BLaER1 (cell line): Measurements from ENCODE around the gene EGR4.
"Not testable (repeated sequence)": the region's sequence is repeated elsewhere in the genome, so short reads cannot be mapped to it uniquely, and the experiment has no call there.

Experiments
- H3K27ac ChIP-seq: shearing (Covaris generic); formaldehyde crosslinking; 2 replicates; pipeline ENCODE4 v1.8.1; 2022
- H3K27me3 ChIP-seq: shearing (Covaris generic); formaldehyde crosslinking; 2 replicates; pipeline ENCODE4 v1.8.1; 2022
- H3K36me3 ChIP-seq: shearing (Covaris generic); formaldehyde crosslinking; 2 replicates; pipeline ENCODE4 v1.8.1; 2022
- H3K4me1 ChIP-seq: shearing (Covaris generic); formaldehyde crosslinking; 2 replicates; pipeline ENCODE4 v1.8.1; 2022
- H3K4me2 ChIP-seq: shearing (Covaris generic); formaldehyde crosslinking; 2 replicates; pipeline ENCODE4 v1.8.1; 2022
- H3K4me3 ChIP-seq: shearing (Covaris generic); formaldehyde crosslinking; 2 replicates; pipeline ENCODE4 v1.8.1; 2022
- H3K9ac ChIP-seq: shearing (Covaris generic); formaldehyde crosslinking; 2 replicates; pipeline ENCODE4 v1.8.1; 2022
- H3K9me3 ChIP-seq: shearing (Covaris generic); formaldehyde crosslinking; 2 replicates; pipeline ENCODE4 v1.8.1; 2022
- H4K20me1 ChIP-seq: shearing (Covaris generic); formaldehyde crosslinking; 2 replicates; pipeline ENCODE4 v1.8.1; 2022
- Cebpa-rat ChIP-seq: shearing (Covaris generic); IDR thresholded peaks from 2 replicates; pipeline ENCODE4 v1.8.1; 2022

The EGR4 gene

DNA sequence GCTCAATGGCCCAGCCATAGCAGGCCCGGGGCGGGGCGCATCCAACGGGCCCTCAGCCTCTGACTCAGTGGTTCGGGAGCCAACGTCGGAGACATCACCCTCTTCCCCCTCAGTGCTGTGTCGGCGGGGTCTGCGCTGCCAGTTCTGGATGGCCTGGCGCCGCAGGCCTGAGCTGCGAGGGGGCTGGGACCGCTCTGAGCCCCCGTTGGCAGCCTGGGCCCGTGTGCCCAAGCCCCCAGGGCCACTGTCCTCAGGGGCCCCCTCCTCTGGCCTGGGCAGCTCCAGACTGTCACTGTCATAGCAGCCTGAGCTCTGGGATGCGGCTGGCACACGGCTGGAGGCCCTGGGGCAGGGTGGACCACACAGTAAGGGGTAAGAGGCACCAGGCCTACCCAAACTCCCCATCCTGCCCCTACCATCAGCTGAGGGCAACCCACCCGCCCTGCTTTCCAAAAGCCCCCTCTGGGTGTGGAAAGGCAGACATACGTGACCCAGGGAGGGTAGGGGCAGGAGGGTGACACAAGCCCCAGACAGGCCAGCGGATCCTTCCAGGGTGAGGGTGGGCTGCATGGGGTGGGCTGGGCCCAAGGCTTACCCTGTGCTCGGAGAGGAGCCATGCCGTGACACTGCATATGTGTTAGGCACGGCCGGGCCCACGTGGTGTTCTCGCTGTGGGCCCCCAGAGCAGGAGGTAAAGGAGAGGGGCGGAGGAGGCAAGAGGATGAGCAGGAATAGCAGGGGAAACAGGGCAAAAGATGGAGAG, 27.9 kb downstream of the EGR4 start:
- Histone ChIP-seq H3K27ac (no peak overlapping the region), H3K9ac (no peak overlapping the region), H3K36me3 (peaks cover 100% of the 10 kb centered on the region), H3K4me2 (no peak overlapping the region), H3K27me3 (no peaks in the 10 kb centered on the region), H4K20me1 (peaks cover 89% of the 10 kb centered on the region), H3K4me1 (0 out of 2 replicates have a peak, but pooled peaks cover 2% of the 10 kb centered on the region), H3K4me3 (no peak overlapping the region), H3K9me3 (no peaks in the 10 kb centered on the region)
- no peak for TF ChIP-seq Cebpa-rat

DNA sequence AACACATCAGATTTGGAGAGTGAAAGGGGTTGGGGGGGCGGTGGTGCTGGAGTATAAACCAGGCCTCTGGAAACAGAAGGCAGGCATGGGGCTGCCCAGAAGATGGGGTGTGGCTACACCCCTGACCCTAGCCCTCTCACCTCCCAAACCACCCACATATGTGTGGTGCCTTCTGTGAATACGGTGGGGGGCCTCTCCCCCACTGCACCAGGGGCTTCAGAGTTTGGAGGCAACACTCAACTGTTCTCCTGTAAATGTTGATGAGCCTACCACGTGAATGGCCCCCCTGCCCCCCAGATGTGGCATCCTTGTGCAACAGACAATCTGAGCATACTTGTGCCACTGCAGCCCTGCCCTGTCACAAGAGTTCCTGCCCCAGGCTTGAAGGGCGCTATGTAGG, 28.6 kb downstream of the EGR4 start:
- Histone ChIP-seq H3K4me1 (0 out of 2 replicates have a peak, but pooled peaks cover 4% of the 10 kb centered on the region), H3K4me3 (no peak overlapping the region), H3K9ac (no peak overlapping the region), H3K27ac (no peak overlapping the region), H3K36me3 (peaks cover 100% of the 10 kb centered on the region), H3K4me2 (no peak overlapping the region), H4K20me1 (peaks cover 89% of the 10 kb centered on the region), H3K9me3 (no peaks in the 10 kb centered on the region), H3K27me3 (no peaks in the 10 kb centered on the region)
- no peak for TF ChIP-seq Cebpa-rat

DNA sequence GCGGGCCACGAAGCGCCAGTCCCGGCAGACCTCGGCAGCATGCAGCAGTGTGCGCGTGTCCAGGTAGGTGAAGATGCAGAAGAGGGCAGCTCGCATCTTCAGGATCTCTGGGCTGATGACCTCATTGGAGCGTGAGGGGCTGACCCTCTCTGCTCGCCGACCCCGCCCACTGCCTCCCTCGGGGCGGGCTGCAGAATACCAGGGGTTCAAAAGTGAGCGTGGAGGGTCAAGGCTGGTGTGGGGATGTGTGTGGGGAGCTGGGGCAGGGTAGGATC, 29.1 kb downstream of the EGR4 start:
- peaks cover 100% of the 10 kb centered on the region for H3K36me3 ChIP-seq
- H3K27ac ChIP-seq = no peak overlapping the region
- H3K4me3 ChIP-seq = no peak overlapping the region
- no peaks in the 10 kb centered on the region for H3K9me3 ChIP-seq
- H3K27me3 ChIP-seq = no peaks in the 10 kb centered on the region
- peaks cover 87% of the 10 kb centered on the region for H4K20me1 ChIP-seq
- H3K4me2 ChIP-seq = no peak overlapping the region
- no peak for TF ChIP-seq Cebpa-rat
- H3K4me1 ChIP-seq = 0 out of 2 replicates have a peak, but pooled peaks cover 4% of the 10 kb centered on the region
- no peak overlapping the region for H3K9ac ChIP-seq

DNA sequence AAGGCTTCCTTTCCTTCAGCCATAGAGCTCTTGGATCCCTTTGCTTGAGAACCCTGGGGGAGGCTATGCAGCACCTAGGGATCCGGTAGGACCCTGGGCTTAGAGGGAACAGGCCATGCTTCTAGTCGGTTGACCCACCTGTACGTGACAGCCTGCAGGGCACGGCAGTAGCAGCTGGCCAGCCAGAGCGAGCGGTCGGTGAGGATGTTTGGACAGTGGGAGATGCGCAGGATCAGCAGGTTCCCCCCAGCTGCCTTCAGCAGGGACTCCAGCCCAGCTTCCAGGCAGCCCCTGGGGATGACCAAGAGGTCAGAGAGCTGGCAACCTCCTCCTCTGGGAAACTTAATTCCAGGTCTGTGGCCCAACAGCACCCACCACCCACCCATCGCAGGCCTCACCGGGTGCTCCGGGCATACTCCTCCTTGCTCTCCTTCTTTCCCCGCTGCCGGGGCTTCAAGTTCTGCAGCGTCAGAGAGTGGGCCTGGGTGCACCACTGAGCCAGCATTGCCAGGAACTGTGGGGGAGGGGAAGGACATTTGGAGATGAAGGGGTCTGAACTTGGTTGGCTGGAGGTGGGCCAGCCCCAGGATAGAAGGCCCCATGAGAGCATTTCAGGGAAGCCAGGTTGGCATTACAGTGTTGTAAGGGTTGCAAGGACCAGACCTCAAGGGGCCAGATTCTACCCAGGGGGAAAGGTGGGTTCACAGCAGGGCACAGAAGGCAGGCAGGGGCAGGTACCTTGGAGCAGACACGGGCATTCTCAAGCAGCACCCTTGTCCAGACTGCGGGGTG, 29.6 kb downstream of the EGR4 start:
- Histone ChIP-seq H3K9me3 (no peaks in the 10 kb centered on the region), H3K27me3 (no peaks in the 10 kb centered on the region), H3K4me2 (no peak overlapping the region), H3K4me1 (0 out of 2 replicates have a peak, but pooled peaks cover 4% of the 10 kb centered on the region), H3K27ac (no peak overlapping the region), H3K4me3 (no peak overlapping the region), H4K20me1 (peaks cover 87% of the 10 kb centered on the region), H3K9ac (no peak overlapping the region), H3K36me3 (peaks cover 100% of the 10 kb centered on the region)
- TF ChIP-seq Cebpa-rat = no peak

DNA sequence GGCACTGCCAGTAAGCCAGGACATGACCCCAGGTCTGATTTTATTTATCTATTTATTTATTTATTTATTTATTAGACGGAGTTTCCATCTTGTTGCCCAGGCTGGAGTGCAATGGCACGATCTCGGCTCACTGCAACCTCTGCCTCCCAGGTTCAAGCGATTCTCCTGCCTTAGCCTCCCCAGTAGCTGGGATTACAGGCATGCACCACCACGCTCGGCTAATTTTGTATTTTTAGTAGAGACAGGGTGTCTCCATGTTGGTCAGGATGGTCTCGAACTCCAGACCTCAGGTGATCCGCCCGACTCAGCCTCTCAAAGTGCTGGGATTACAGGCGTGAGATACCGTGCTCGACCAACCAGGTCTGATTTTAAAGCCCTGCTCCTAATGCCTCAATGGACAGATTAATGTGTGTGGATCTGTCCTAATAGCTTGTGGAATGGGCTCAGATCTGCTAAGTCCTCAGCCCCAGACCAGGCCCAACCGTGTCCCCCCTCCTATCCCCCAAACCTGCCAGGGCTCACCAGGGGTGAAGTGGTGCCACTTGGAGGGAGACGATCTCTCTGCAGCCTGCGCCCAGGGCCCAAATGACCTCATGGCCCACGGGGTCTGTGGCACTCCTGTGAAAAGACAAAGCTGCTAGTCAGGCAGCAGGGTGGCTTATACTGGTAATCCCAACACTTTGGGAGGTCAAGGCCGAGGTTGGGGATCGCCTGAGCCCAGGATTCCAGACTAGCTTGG, 30.5 kb downstream of the EGR4 start:
- peaks cover 10% of the 10 kb centered on the region; the same call in 1 of the 2 replicates for H3K4me1 ChIP-seq
- peaks cover 87% of the 10 kb centered on the region for H4K20me1 ChIP-seq
- not testable (repeated sequence) for H3K27ac ChIP-seq, H3K9me3 ChIP-seq, H3K4me2 ChIP-seq, H3K4me3 ChIP-seq, H3K27me3 ChIP-seq, H3K9ac ChIP-seq
- peaks cover 100% of the 10 kb centered on the region for H3K36me3 ChIP-seq

DNA sequence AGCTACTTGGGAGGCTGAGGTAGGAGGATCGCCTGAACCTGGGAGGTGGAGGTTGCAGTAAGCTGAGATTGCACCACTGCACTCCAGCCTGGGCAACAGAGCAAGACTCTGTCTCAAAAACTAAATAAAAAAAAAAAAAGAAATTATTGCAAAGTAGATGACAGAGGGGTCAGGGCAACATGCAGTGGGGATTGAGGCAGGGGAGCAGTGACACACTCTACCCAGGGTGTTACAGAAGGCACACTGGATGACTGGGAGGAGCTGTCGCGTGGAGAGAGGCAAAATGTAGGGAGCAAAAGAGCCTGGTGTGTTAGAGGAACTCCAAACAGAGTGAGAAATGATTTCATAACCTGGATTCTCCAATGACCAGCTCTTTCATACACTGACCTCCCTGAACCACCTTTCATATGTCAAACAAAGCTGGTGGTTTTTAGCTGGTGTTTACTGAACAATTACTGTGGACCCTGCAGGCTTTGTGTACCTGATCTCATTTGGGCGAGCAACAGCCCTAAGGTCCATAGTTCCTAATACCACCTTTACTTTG, 31.2 kb downstream of the EGR4 start:
- Histone ChIP-seq H3K36me3 (peaks cover 100% of the 10 kb centered on the region), H4K20me1 (peaks cover 87% of the 10 kb centered on the region), H3K27ac (no peak overlapping the region), H3K9me3 (no peaks in the 10 kb centered on the region), H3K27me3 (no peaks in the 10 kb centered on the region), H3K4me2 (no peak overlapping the region), H3K4me1 (peaks cover 14% of the 10 kb centered on the region; the same call in 1 of the 2 replicates), H3K9ac (no peak overlapping the region), H3K4me3 (no peak overlapping the region)
- TF ChIP-seq Cebpa-rat = no peak

DNA sequence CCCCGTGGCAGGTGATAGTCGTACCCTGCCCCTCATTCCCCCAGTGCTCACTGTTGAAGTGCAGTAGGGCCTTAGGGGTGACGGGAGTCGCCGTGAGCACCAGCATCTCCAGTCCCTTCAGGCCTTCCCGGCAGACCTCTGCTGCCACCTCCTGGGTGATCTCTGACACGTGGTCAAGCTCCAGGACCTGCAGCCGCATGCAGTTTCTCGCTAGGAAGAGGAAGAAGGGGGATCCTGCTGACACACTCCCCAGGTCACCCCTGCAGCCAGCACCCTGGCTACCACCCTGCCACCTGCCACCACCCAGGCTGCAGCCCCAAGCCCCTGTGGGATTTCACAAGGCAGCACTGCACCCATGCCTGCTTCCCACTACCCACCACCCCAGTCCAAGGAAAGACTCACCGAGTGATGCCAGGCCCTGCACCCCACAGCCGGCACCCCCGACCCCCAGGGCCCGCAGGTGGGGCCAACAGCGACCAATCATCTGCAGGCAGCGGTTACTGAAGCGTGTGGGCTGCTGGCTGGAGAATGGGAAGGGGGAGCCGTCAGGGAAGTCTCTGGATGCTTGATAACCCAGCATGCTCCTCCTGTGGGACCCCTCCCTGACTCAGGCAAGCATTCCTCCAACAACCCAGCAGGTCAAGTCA, 32.9 kb downstream of the EGR4 start:
- H3K4me2 ChIP-seq = no peak overlapping the region
- H3K4me1 ChIP-seq = peaks cover 15% of the 10 kb centered on the region
- TF ChIP-seq Cebpa-rat = no peak
- no peak overlapping the region for H3K27ac ChIP-seq
- peaks cover 87% of the 10 kb centered on the region for H4K20me1 ChIP-seq
- H3K27me3 ChIP-seq = no peaks in the 10 kb centered on the region
- peaks cover 100% of the 10 kb centered on the region for H3K36me3 ChIP-seq
- H3K4me3 ChIP-seq = no peak overlapping the region
- H3K9ac ChIP-seq = no peak overlapping the region
- no peaks in the 10 kb centered on the region for H3K9me3 ChIP-seq

DNA sequence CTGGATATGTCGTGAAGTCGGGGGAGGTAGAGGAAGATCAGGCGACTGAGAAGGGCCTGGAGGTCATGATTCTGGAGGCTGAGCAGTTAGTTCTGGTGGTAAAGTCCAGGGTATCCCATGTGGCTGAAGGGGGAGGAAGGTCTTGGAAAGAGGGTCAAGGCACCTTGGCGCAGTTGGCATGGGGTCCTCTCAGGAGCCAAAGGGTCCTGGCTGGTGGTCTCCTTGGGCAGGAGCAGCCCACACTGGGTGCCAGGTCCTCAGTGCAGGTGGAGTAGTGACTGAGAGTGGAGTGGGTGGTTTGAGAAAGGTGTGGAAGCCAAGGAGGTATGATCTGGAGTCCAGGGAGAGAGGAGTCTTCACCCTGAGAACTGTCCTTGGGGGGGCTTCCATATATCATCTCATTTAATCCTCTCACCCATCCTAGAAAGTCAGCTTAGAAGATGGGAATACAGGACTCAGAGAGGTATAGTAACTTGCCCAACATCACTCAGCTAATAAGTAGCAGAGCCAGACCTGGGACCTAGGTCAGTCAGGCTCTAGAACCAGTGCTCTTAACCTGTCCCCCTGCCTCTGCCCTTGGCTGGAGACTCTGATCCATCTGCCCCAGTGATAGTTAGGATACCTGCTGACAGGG, 33.5 kb downstream of the EGR4 start:
- Histone ChIP-seq H3K36me3 (peaks cover 100% of the 10 kb centered on the region), H3K4me1 (peaks cover 22% of the 10 kb centered on the region), H3K9me3 (no peaks in the 10 kb centered on the region), H3K4me3 (no peak overlapping the region), H3K9ac (no peak overlapping the region), H3K27me3 (no peaks in the 10 kb centered on the region), H3K4me2 (no peak overlapping the region), H4K20me1 (peaks cover 87% of the 10 kb centered on the region), H3K27ac (no peak overlapping the region)
- TF ChIP-seq Cebpa-rat = no peak

DNA sequence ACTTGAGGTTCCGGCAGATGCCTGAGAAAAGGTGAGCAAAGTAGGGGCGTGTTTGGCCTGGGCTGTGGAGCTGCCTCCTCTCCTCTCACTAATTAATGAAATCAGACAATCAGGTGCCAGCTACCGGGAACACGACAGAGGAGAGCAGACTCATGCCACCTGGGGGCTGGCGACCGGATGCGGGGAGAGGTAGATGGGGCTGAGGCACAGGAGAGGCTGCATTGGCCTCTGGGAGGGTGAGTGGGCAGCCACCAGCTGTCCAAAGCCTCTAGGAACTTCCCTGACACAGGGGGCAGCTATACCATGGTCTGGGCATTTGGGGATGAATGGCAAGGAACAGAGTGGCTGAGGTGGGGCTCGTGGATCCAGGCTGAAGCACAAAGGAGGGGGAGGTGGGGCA, 34.1 kb downstream of the EGR4 start:
- Histone ChIP-seq H3K9ac (no peak overlapping the region), H3K4me3 (no peak overlapping the region), H3K9me3 (no peaks in the 10 kb centered on the region), H3K27ac (no peak overlapping the region), H3K36me3 (peaks cover 100% of the 10 kb centered on the region), H4K20me1 (peaks cover 87% of the 10 kb centered on the region), H3K27me3 (no peaks in the 10 kb centered on the region), H3K4me2 (no peak overlapping the region), H3K4me1 (peaks cover 25% of the 10 kb centered on the region)
- no peak for TF ChIP-seq Cebpa-rat
